Neuronal stem cell (in vitro differentiated cells): ENCODE results near the gene ATP2A1.

ENCODE experiments used
- DNase-seq: peaks from one replicate; pipeline ENCODE4 v3.0.0-alpha.2; 2013; ENCODE audit warnings: low spot score
- H2AFZ ChIP-seq: one replicate; pipeline ENCODE4 v1.6.1; 2013; ENCODE audit warnings: mild to moderate bottlenecking, low read length, inconsistent platforms
- H2AK5ac ChIP-seq: 2 replicates; pipeline ENCODE4 v1.6.1; 2013; ENCODE audit warnings: low read depth, mild to moderate bottlenecking, inconsistent platforms, low read length, moderate library complexity, mixed read lengths
- H2BK120ac ChIP-seq: 2 replicates; pipeline ENCODE4 v1.6.1; 2013; ENCODE audit warnings: low read depth, mild to moderate bottlenecking, inconsistent platforms, low read length, moderate library complexity, mixed read lengths
- H2BK12ac ChIP-seq: one replicate; pipeline ENCODE4 v1.6.1; 2013; ENCODE audit warnings: low read length, inconsistent platforms
- H2BK15ac ChIP-seq: 2 replicates; pipeline ENCODE4 v1.6.1; 2013; ENCODE audit warnings: mild to moderate bottlenecking, low read length, inconsistent platforms, mixed read lengths
- H2BK5ac ChIP-seq: one replicate; pipeline ENCODE4 v1.6.1; 2013; ENCODE audit warnings: inconsistent platforms, mild to moderate bottlenecking, low read length, moderate library complexity
- H3K14ac ChIP-seq: one replicate; pipeline ENCODE4 v1.6.1; 2013; ENCODE audit warnings: low read length, inconsistent platforms
- H3K18ac ChIP-seq: 2 replicates; pipeline ENCODE4 v1.6.1; 2013; ENCODE audit warnings: low read length, inconsistent platforms
- H3K23ac ChIP-seq: 2 replicates; pipeline ENCODE4 v1.6.1; 2013; ENCODE audit warnings: low read depth, mild to moderate bottlenecking, mixed read lengths, low read length, inconsistent platforms; ENCODE audit not compliant: poor library complexity
- H3K27ac ChIP-seq: replicated peaks from 3 replicates; pipeline ENCODE4 v1.5.1; 2013; ENCODE audit warnings: low read length, inconsistent platforms
- H3K27me3 ChIP-seq, 3 experiments: 2 replicates each; pipeline ENCODE4 v1.6.1; 2013; ENCODE audit warnings: low read length in 3 of 3, mild to moderate bottlenecking in 2 of 3, inconsistent platforms in 1 of 3, low read depth in 1 of 3, mixed read lengths in 1 of 3, moderate library complexity in 1 of 3; ENCODE audit not compliant: control insufficient read depth in 3 of 3, insufficient read depth in 3 of 3
- H3K36me3 ChIP-seq, 2 donors: replicated peaks in 1 of 2; 2 replicates each; pipeline ENCODE4 v1.6.1; 2013; ENCODE audit warnings: low read length in 2 of 2; ENCODE audit not compliant: control insufficient read depth in 2 of 2, insufficient read depth in 2 of 2
- H3K4ac ChIP-seq: 2 replicates; pipeline ENCODE4 v1.6.1; 2013; ENCODE audit warnings: inconsistent platforms, mild to moderate bottlenecking, low read length, moderate library complexity
- H3K4me1 ChIP-seq, 2 donors: 1 replicate in 1 of 2; 2 replicates in 1 of 2; pipeline ENCODE4 v1.6.1; 2013; ENCODE audit warnings: low read length in 2 of 2, low read depth in 1 of 2; ENCODE audit not compliant: control insufficient read depth in 2 of 2, insufficient read depth in 1 of 2
- H3K4me2 ChIP-seq: one replicate; pipeline ENCODE4 v1.6.1; 2013; ENCODE audit warnings: mild to moderate bottlenecking, low read length, inconsistent platforms; ENCODE audit not compliant: insufficient read depth, poor library complexity, severe bottlenecking
- H3K4me3 ChIP-seq, 2 donors: 2 replicates each; pipeline ENCODE4 v1.5.1; 2013; ENCODE audit warnings: low read length in 2 of 2, mild to moderate bottlenecking in 2 of 2, inconsistent platforms in 1 of 2, moderate library complexity in 1 of 2
- H3K79me1 ChIP-seq: one replicate; pipeline ENCODE4 v1.6.1; 2013; ENCODE audit warnings: low read depth, mild to moderate bottlenecking, inconsistent platforms, low read length, moderate library complexity
- H3K9ac ChIP-seq: one replicate; pipeline ENCODE4 v1.6.1; 2013; ENCODE audit warnings: mild to moderate bottlenecking, low read depth, low read length, inconsistent platforms; ENCODE audit not compliant: poor library complexity
- H3K9me3 ChIP-seq, 2 donors: replicated peaks in 1 of 2; 2 replicates each; pipeline versions ENCODE3 to v1.6.1; 2013; ENCODE audit warnings: low read length in 2 of 2, mild to moderate bottlenecking in 2 of 2, inconsistent platforms in 1 of 2, low read depth in 1 of 2, mixed read lengths in 1 of 2, moderate library complexity in 1 of 2; ENCODE audit not compliant: control insufficient read depth in 2 of 2, insufficient read depth in 1 of 2
- H4K8ac ChIP-seq: one replicate; pipeline ENCODE4 v1.6.1; 2013; ENCODE audit warnings: low read depth, mild to moderate bottlenecking, inconsistent platforms, low read length, moderate library complexity
- H4K91ac ChIP-seq: one replicate; pipeline ENCODE4 v1.6.1; 2013; ENCODE audit warnings: low read length, low read depth, mild to moderate bottlenecking, inconsistent platforms; ENCODE audit not compliant: poor library complexity
- WGBS, 2 donors: extraction: QIAGEN DNeasy Blood & Tissue Kit; methylation state at CpG; one replicate each; pipeline ENCODE4 v1.1.7; 2013; ENCODE audit warnings: missing lambda C conversion rate in 2 of 2, mixed read lengths in 1 of 2; ENCODE audit not compliant: insufficient read length in 2 of 2, insufficient replicate concordance in 1 of 2; ENCODE audit errors: extremely low coverage in 2 of 2; 5-methylcytosine and 5-hydroxymethylcytosine counted together

ATP2A1 gene

DNA sequence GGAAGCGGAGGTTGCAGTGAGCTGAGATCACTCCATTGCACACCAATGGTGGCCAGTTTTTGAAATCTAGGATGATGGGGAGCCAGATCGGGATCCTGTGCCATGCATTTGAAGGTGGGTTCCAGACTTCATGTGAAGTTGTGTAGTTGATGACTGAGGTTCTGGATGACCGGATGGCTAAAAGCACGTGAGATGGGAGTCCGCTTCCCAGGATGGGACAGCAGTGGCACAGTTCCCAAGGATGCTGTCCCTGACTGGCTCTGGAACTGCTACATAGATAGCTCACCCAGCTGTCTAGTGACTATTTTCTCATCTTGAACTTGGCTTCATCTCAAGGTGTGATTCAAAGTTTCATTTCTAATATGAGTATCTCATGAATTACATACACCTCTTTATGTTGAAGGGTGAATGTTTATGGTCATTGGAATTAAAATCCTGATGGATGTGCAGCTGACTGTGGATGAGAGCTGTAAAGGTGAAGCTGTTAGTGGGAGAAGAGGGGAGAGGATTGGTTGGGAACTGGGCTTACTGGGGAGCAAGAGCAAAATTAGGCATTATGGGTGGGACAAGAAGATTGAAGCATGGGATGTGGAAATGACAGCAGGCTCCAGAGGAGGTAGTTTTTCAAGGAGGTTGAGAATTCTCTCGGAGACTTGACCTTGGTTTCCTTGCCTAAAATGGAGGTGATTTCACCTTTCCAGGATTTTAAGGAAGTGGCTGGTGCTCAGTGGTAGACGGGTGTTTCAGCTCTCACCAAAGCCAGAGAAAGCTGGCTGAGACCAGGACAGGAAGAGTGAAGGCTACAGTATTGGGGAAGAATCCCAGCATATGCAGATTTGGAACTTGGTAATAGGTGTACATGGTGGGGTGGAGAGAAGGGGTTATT lies 40.4 kb upstream of the ATP2A1 start:
- Histone ChIP-seq H3K4me3 (no peak overlapping the region), H2BK5ac (no peak overlapping the region), H3K9ac (no peak overlapping the region), H4K8ac (no peak overlapping the region), H3K18ac (no peak overlapping the region), H3K14ac (no peak overlapping the region), H2AK5ac (no peak overlapping the region), H2BK12ac (no peak overlapping the region), H2BK15ac (no peak overlapping the region), H2AFZ (no peak overlapping the region), H2BK120ac (no peak overlapping the region), H3K23ac (no peak overlapping the region), H3K4me1 (no peaks in the 10 kb centered on the region), H3K4ac (no peak overlapping the region), H3K27ac (no peak overlapping the region), H3K36me3 (peaks cover 58 to 81% of the 10 kb centered on the region in 2 donors), H4K91ac (no peak overlapping the region), H3K4me2 (no peak overlapping the region), H3K79me1 (peaks cover 2% of the 10 kb centered on the region), H3K9me3 (no peaks in the 10 kb centered on the region), H3K27me3 (no peaks in the 10 kb centered on the region)
- no CpG with 5 or more reads among the region's 7 CpGs for WGBS, 2 donors
- no peak for DNase-seq

DNA sequence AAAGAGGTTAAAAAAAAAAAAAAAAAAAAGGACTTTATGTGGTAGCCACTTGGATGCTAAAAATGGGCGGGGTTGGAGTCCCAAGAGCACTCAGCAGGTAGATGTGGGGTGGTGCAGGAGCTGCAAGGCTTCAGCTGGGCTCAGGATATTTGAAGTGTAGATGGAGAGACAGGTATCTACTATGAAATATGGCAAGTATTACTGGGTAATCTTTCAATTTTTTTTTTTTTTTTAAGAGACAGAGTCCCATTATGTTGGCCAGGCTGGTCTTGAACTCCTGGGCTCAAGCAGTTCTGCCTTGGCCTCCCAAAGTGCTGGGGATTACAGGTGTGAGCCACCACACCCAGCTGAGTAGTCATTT lies 39.8 kb upstream of the ATP2A1 start:
- H4K8ac ChIP-seq = no peak overlapping the region
- no peaks in the 10 kb centered on the region for H3K27me3 ChIP-seq
- H3K4ac ChIP-seq = no peak overlapping the region
- H3K9me3 ChIP-seq = no peaks in the 10 kb centered on the region
- H3K23ac ChIP-seq = no peak overlapping the region
- H3K79me1 ChIP-seq = peaks cover 2% of the 10 kb centered on the region
- no peak overlapping the region for H3K18ac ChIP-seq
- H2AFZ ChIP-seq = no peak overlapping the region
- no peak overlapping the region for H2BK120ac ChIP-seq
- no peak overlapping the region for H2BK12ac ChIP-seq
- H3K4me3 ChIP-seq = no peak overlapping the region
- DNase-seq = no peak
- no CpG with 5 or more reads among the region's 1 CpG for WGBS, 2 donors
- no peaks in the 10 kb centered on the region for H3K4me1 ChIP-seq
- no peak overlapping the region for H3K27ac ChIP-seq
- no peak overlapping the region for H2AK5ac ChIP-seq
- H3K14ac ChIP-seq = no peak overlapping the region
- no peak overlapping the region for H3K4me2 ChIP-seq
- no peak overlapping the region for H2BK15ac ChIP-seq
- H3K36me3 ChIP-seq = peaks cover 57 to 81% of the 10 kb centered on the region in 2 donors
- no peak overlapping the region for H3K9ac ChIP-seq
- H4K91ac ChIP-seq = no peak overlapping the region
- H2BK5ac ChIP-seq = no peak overlapping the region

- Histone ChIP-seq H3K4ac (no peak overlapping the region), H3K36me3 (peaks cover 58 to 81% of the 10 kb centered on the region in 2 donors), H3K23ac (no peak overlapping the region), H2AK5ac (no peak overlapping the region), H2BK12ac (no peak overlapping the region), H4K91ac (no peak overlapping the region), H3K79me1 (peaks cover 5% of the 10 kb centered on the region), H3K9ac (no peak overlapping the region), H4K8ac (peak overlapping the region; percentile 65), H3K9me3 (no peaks in the 10 kb centered on the region), H3K4me2 (no peak overlapping the region), H3K27ac (no peak overlapping the region), H3K27me3 (no peaks in the 10 kb centered on the region), H2BK15ac (no peak overlapping the region), H3K4me3 (no peak overlapping the region), H3K14ac (no peak overlapping the region), H3K18ac (no peak overlapping the region), H3K4me1 (no peaks in the 10 kb centered on the region), H2BK5ac (no peak overlapping the region), H2BK120ac (no peak overlapping the region), H2AFZ (no peak overlapping the region)
- no CpG with 5 or more reads among the region's 14 CpGs for WGBS, 2 donors
- DNase-seq = no peak
These were observed 39.2 kb upstream of the ATP2A1 start for GRCh38 chr16:28839004-28839639.

DNA sequence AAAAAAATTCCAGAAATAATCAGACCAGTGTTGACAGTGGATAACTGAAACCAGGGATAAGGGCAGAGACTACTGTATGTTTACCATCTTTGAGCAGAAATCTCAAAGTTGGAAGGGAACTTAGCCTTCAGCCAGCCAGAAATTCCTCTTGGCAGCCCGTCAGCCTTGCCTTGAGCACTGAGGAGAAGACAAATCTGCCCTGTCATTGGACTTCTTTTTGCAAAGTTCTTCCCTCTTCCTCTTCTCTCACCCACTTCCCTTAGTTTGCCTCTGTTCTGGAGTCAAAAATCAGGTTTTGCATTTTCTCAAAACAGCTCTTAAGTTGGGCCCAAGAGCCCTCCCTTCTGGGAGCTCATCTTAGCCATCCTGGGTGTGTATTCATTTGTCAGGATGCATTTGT lies 38.4 kb upstream of the ATP2A1 start:
- Histone ChIP-seq H2AK5ac (no peak overlapping the region), H2AFZ (no peak overlapping the region), H3K4me1 (peaks cover under 1 to 2% of the 10 kb centered on the region in 2 donors), H3K27me3 (no peaks in the 10 kb centered on the region), H2BK5ac (no peak overlapping the region), H3K36me3 (peaks cover 58 to 81% of the 10 kb centered on the region in 2 donors), H3K27ac (no peak overlapping the region), H4K91ac (no peak overlapping the region), H3K79me1 (peaks cover 6% of the 10 kb centered on the region), H2BK120ac (no peak overlapping the region), H2BK12ac (no peak overlapping the region), H4K8ac (no peak overlapping the region), H3K4me3 (no peak overlapping the region), H3K4ac (no peak overlapping the region), H2BK15ac (no peak overlapping the region), H3K9me3 (no peaks in the 10 kb centered on the region), H3K14ac (no peak overlapping the region), H3K9ac (no peak overlapping the region), H3K18ac (no peak overlapping the region), H3K23ac (no peak overlapping the region), H3K4me2 (no peak overlapping the region)
- no CpG with 5 or more reads among the region's 1 CpG for WGBS, 2 donors
- no peak for DNase-seq
